NCI-H748 treated with DMSO at 0.1 percent for 48 hours (cell line): ENCODE results near the gene FCN2.
"Not testable (repeated sequence)": the region's sequence is repeated elsewhere in the genome, so short reads cannot be mapped to it uniquely, and the experiment has no call there.

Experiments used
- DNase-seq: peaks from one replicate; lab custom pipeline; 2025; lab: John Stamatoyannopoulos, UW

The FCN2 gene

GRCh38 chr9:134847752-134848432 lies 32.7 kb upstream of the FCN2 start:
- no peak for DNase-seq

- DNase-seq: no peak
Measured at GRCh38 chr9:134848504-134848903, 32.1 kb upstream of the FCN2 start.

GRCh38 chr9:134850611-134851010 lies 30.0 kb upstream of the FCN2 start:
- no peak for DNase-seq

- no peak for DNase-seq
Measured at GRCh38 chr9:134851020-134851419, 29.6 kb upstream of the FCN2 start.

GRCh38 chr9:134852906-134853654 lies 27.5 kb upstream of the FCN2 start:
- DNase-seq: no peak

- no peak for DNase-seq
Measured at GRCh38 chr9:134853893-134854292, 26.7 kb upstream of the FCN2 start.

- DNase-seq: no peak
Measured at GRCh38 chr9:134854541-134854981, 26.0 kb upstream of the FCN2 start.

GRCh38 chr9:134855231-134855899 lies 25.2 kb upstream of the FCN2 start:
- no peak for DNase-seq

GRCh38 chr9:134855900-134856377 lies 24.7 kb upstream of the FCN2 start:
- no peak for DNase-seq

- DNase-seq: not testable (repeated sequence)
Measured at GRCh38 chr9:134857451-134857850, 23.2 kb upstream of the FCN2 start.

GRCh38 chr9:134858051-134858841 lies 22.4 kb upstream of the FCN2 start:
- no peak for DNase-seq

GRCh38 chr9:134860510-134860909 lies 20.1 kb upstream of the FCN2 start:
- no peak for DNase-seq

GRCh38 chr9:134861595-134862334 lies 18.8 kb upstream of the FCN2 start:
- no peak for DNase-seq

GRCh38 chr9:134863306-134863902 lies 17.2 kb upstream of the FCN2 start:
- no peak for DNase-seq

- no peak for DNase-seq
Measured at GRCh38 chr9:134863941-134864820, 16.4 kb upstream of the FCN2 start.

- DNase-seq: no peak
Measured at GRCh38 chr9:134864821-134865190, 15.8 kb upstream of the FCN2 start.

GRCh38 chr9:134867917-134868750 lies 12.5 kb upstream of the FCN2 start:
- no peak for DNase-seq

- DNase-seq: no peak
Measured at GRCh38 chr9:134868751-134869553, 11.7 kb upstream of the FCN2 start.
